ENCODE data around the gene PSMA2. TPM values are rescaled to one million over a fixed set of nuclear protein-coding genes. Genes with fewer than 3 reads are reported as not detected.

Gene PSMA2
- total RNA-seq, 1 experiment from 2014 or later: 218 TPM

GRCh38 chr7:42956062-42956461, 24.1 kb upstream of the PSMA2 start:
- H3K36me3 ChIP-seq: no peaks in the 10 kb centered on the region
- no peaks in the 10 kb centered on the region for H3K27me3 ChIP-seq (replicated peaks)
- H3K4me3 ChIP-seq: no peak overlapping the region
- H3K9me3 ChIP-seq (replicated peaks): 0 out of 2 replicates have a peak, but pooled peaks cover 3% of the 10 kb centered on the region
- no peak overlapping the region for H3K27ac ChIP-seq
- no peak for DNase-seq (ENCODE audit: low read depth in 1 of 2, low spot score in 2 of 2)
- no peaks in the 10 kb centered on the region for H3K4me1 ChIP-seq (replicated peaks)

GRCh38 chr7:42953994-42954393, 22.0 kb upstream of the PSMA2 start:
- H3K9me3 ChIP-seq (replicated peaks): 0 out of 2 replicates have a peak, but pooled peaks cover 3% of the 10 kb centered on the region
- H3K27me3 ChIP-seq (replicated peaks): no peaks in the 10 kb centered on the region

GRCh38 chr7:42952328-42952727, 20.4 kb upstream of the PSMA2 start:
- Histone ChIP-seq H3K4me1 (replicated peaks) (no peaks in the 10 kb centered on the region), H3K27me3 (replicated peaks) (no peaks in the 10 kb centered on the region), H3K36me3 (no peaks in the 10 kb centered on the region), H3K4me3 (no peak overlapping the region), H3K27ac (no peak overlapping the region), H3K9me3 (replicated peaks) (0 out of 2 replicates have a peak, but pooled peaks cover 3% of the 10 kb centered on the region)
- no peak for DNase-seq (ENCODE audit: low read depth in 1 of 2, low spot score in 2 of 2)

More at GRCh38 chr7:42953994-42954393, 22.0 kb upstream of the PSMA2 start:
- no peak for DNase-seq (ENCODE audit: low read depth in 1 of 2, low spot score in 2 of 2)
- H3K4me1 ChIP-seq (replicated peaks): no peaks in the 10 kb centered on the region
- H3K27ac ChIP-seq: no peak overlapping the region
- H3K4me3 ChIP-seq: no peak overlapping the region
- no peaks in the 10 kb centered on the region for H3K36me3 ChIP-seq

GRCh38 chr7:42950417-42950816, 18.4 kb upstream of the PSMA2 start:
- Histone ChIP-seq H3K4me3 (no peak overlapping the region), H3K4me1 (replicated peaks) (0 out of 2 replicates have a peak, but pooled peaks cover 5% of the 10 kb centered on the region), H3K27me3 (replicated peaks) (no peaks in the 10 kb centered on the region), H3K36me3 (no peaks in the 10 kb centered on the region), H3K27ac (no peak overlapping the region), H3K9me3 (replicated peaks) (0 out of 2 replicates have a peak, but pooled peaks cover 3% of the 10 kb centered on the region)
- DNase-seq (ENCODE audit: low read depth in 1 of 2, low spot score in 2 of 2): no peak

- Histone ChIP-seq H3K9me3 (replicated peaks) (0 out of 2 replicates have a peak, but pooled peaks cover 3% of the 10 kb centered on the region), H3K4me3 (no peak overlapping the region), H3K4me1 (replicated peaks) (0 out of 2 replicates have a peak, but pooled peaks cover 5% of the 10 kb centered on the region), H3K27me3 (replicated peaks) (no peaks in the 10 kb centered on the region), H3K36me3 (no peaks in the 10 kb centered on the region), H3K27ac (no peak overlapping the region)
- DNase-seq (ENCODE audit: low read depth in 1 of 2, low spot score in 2 of 2): no peak
These were observed 15.5 kb upstream of the PSMA2 start for GRCh38 chr7:42947521-42947920.

GRCh38 chr7:42946627-42946950, 14.6 kb upstream of the PSMA2 start:
- H3K9me3 ChIP-seq (replicated peaks): 0 out of 2 replicates have a peak, but pooled peaks cover 3% of the 10 kb centered on the region
- no peak for DNase-seq (ENCODE audit: low read depth in 1 of 2, low spot score in 2 of 2)
- H3K27me3 ChIP-seq (replicated peaks): no peaks in the 10 kb centered on the region
- H3K27ac ChIP-seq: no peak overlapping the region
- no peak overlapping the region for H3K4me3 ChIP-seq
- H3K36me3 ChIP-seq: no peaks in the 10 kb centered on the region
- 0 out of 2 replicates have a peak, but pooled peaks cover 5% of the 10 kb centered on the region for H3K4me1 ChIP-seq (replicated peaks)

GRCh38 chr7:42945821-42946626, 14.1 kb upstream of the PSMA2 start:
- no peaks in the 10 kb centered on the region for H3K36me3 ChIP-seq
- no peaks in the 10 kb centered on the region for H3K27me3 ChIP-seq (replicated peaks)
- H3K4me1 ChIP-seq (replicated peaks): 0 out of 2 replicates have a peak, but pooled peaks cover 5% of the 10 kb centered on the region
- no peak overlapping the region for H3K27ac ChIP-seq
- no peak overlapping the region for H3K4me3 ChIP-seq
- no peaks in the 10 kb centered on the region for H3K9me3 ChIP-seq (replicated peaks)
- peak in 1 of 2 experiments; percentile 14 for DNase-seq (ENCODE audit: low read depth in 1 of 2, low spot score in 2 of 2)

- peak; percentile 46 to 73 for DNase-seq (ENCODE audit: low read depth in 1 of 2, low spot score in 2 of 2)
These were observed 9.2 kb upstream of the PSMA2 start for GRCh38 chr7:42940985-42941847.

GRCh38 chr7:42939457-42940240, 7.7 kb upstream of the PSMA2 start:
- Histone ChIP-seq H3K27ac (no peak overlapping the region), H3K9me3 (replicated peaks) (no peaks in the 10 kb centered on the region), H3K36me3 (peaks cover 47% of the 10 kb centered on the region), H3K27me3 (replicated peaks) (no peaks in the 10 kb centered on the region), H3K4me3 (no peak overlapping the region), H3K4me1 (replicated peaks) (no peaks in the 10 kb centered on the region)
- no peak for DNase-seq (ENCODE audit: low read depth in 1 of 2, low spot score in 2 of 2)

More at GRCh38 chr7:42940985-42941847, 9.2 kb upstream of the PSMA2 start:
- no peaks in the 10 kb centered on the region for H3K27me3 ChIP-seq (replicated peaks)
- H3K36me3 ChIP-seq: peaks cover 32% of the 10 kb centered on the region
- H3K27ac ChIP-seq: no peak overlapping the region
- H3K4me1 ChIP-seq (replicated peaks): 0 out of 2 replicates have a peak, but pooled peaks cover 5% of the 10 kb centered on the region
- no peak overlapping the region for H3K4me3 ChIP-seq
- no peaks in the 10 kb centered on the region for H3K9me3 ChIP-seq (replicated peaks)

GRCh38 chr7:42935861-42936260, 3.9 kb upstream of the PSMA2 start:
- Histone ChIP-seq H3K27me3 (replicated peaks) (no peaks in the 10 kb centered on the region), H3K4me1 (replicated peaks) (peaks cover 6% of the 10 kb centered on the region), H3K36me3 (peaks cover 52% of the 10 kb centered on the region), H3K27ac (no peak overlapping the region), H3K9me3 (replicated peaks) (no peaks in the 10 kb centered on the region), H3K4me3 (no peak overlapping the region)
- DNase-seq (ENCODE audit: low read depth in 1 of 2, low spot score in 2 of 2): no peak

- no peak overlapping the region for H3K27ac ChIP-seq
- no peak for DNase-seq (ENCODE audit: low read depth in 1 of 2, low spot score in 2 of 2)
- H3K27me3 ChIP-seq (replicated peaks): no peaks in the 10 kb centered on the region
- H3K36me3 ChIP-seq: peaks cover 53% of the 10 kb centered on the region
- H3K9me3 ChIP-seq (replicated peaks): no peaks in the 10 kb centered on the region
- H3K4me3 ChIP-seq: no peak overlapping the region
- peaks cover 13% of the 10 kb centered on the region for H3K4me1 ChIP-seq (replicated peaks)
These were observed 2.3 kb upstream of the PSMA2 start for GRCh38 chr7:42934291-42934690.

- Histone ChIP-seq H3K4me3 (peak overlapping the region; percentile 64), H3K36me3 (peaks cover 48% of the 10 kb centered on the region), H3K4me1 (replicated peaks) (peaks cover 13% of the 10 kb centered on the region), H3K27ac (peak overlapping the region; percentile 49; the same call in 1 of the 2 replicates), H3K9me3 (replicated peaks) (no peaks in the 10 kb centered on the region), H3K27me3 (replicated peaks) (no peaks in the 10 kb centered on the region)
- peak in 1 of 2 experiments; percentile 35 for DNase-seq (ENCODE audit: low read depth in 1 of 2, low spot score in 2 of 2)
These were observed 1.0 kb upstream of the PSMA2 start for GRCh38 chr7:42932811-42933591.

Data from SJSA1 (cell line).